Liver (tissue), 9 donors: Measurements from ENCODE around the gene CTDSP2. TPM values are rescaled to one million over a fixed set of nuclear protein-coding genes. Genes with fewer than 3 reads are reported as not detected.

ENCODE experiments used
- DNase-seq: peaks from one replicate; pipeline ENCODE4 v3.0.0-alpha.2; 2017; ENCODE audit warnings: low spot score
- H3K27ac ChIP-seq, 2 donors: one replicate each; pipeline ENCODE4 v1.7.0; 2013; ENCODE audit warnings: inconsistent platforms in 2 of 2, low read length in 2 of 2, control low read depth in 1 of 2, low read depth in 1 of 2, mild to moderate bottlenecking in 1 of 2
- H3K27me3 ChIP-seq, 4 donors: one replicate each; pipeline versions ENCODE4 v1.6.1 to v1.7.0; 2013; ENCODE audit warnings: low read length in 3 of 4, inconsistent platforms in 1 of 4, mild to moderate bottlenecking in 1 of 4, moderate library complexity in 1 of 4; ENCODE audit not compliant: control insufficient read depth in 4 of 4, insufficient read depth in 4 of 4
- H3K36me3 ChIP-seq, 4 donors: one replicate each; pipeline versions ENCODE4 v1.6.1 to v1.7.0; 2013; ENCODE audit warnings: low read length in 3 of 4, mild to moderate bottlenecking in 3 of 4, low read depth in 1 of 4, moderate library complexity in 1 of 4; ENCODE audit not compliant: control insufficient read depth in 4 of 4, insufficient read depth in 3 of 4
- H3K4me1 ChIP-seq, 4 donors: one replicate each; pipeline versions ENCODE4 v1.6.1 to v1.7.0; 2013; ENCODE audit warnings: low read length in 3 of 4, mild to moderate bottlenecking in 3 of 4, moderate library complexity in 1 of 4; ENCODE audit not compliant: control insufficient read depth in 4 of 4, insufficient read depth in 4 of 4
- H3K4me3 ChIP-seq, 3 donors: one replicate each; pipeline versions ENCODE4 v1.6.1 to v1.7.0; 2013; ENCODE audit warnings: low read length in 3 of 3, control low read depth in 1 of 3, low read depth in 1 of 3, mild to moderate bottlenecking in 1 of 3
- H3K9ac ChIP-seq, 2 donors: one replicate each; pipeline ENCODE4 v1.7.0; 2013; ENCODE audit warnings: low read length in 2 of 2, mild to moderate bottlenecking in 2 of 2, moderate library complexity in 2 of 2, control low read depth in 1 of 2, low read depth in 1 of 2
- H3K9me3 ChIP-seq, 4 donors: one replicate each; pipeline versions ENCODE4 v1.6.1 to v1.7.0; 2013; ENCODE audit warnings: low read length in 3 of 4; ENCODE audit not compliant: control insufficient read depth in 4 of 4
- CTCF ChIP-seq: fragments of 150-350 bp; IDR thresholded peaks from 2 replicates; pipeline ENCODE4 v1.5.1; 2017; ENCODE audit warnings: improper control_type of control experiment, low read depth, low read length; ENCODE audit not compliant: missing input control
- EGR1 ChIP-seq, 2 donors: IDR thresholded peaks; 2 replicates each; pipeline ENCODE4 v1.6.1; 2016 to 2018; ENCODE audit warnings: antibody characterized with exemption in 2 of 2, low read depth in 2 of 2
- FOXA2 ChIP-seq: IDR thresholded peaks from 2 replicates; pipeline ENCODE4 v1.6.1; 2016; ENCODE audit warnings: antibody characterized with exemption
- GABPA ChIP-seq, 2 donors: IDR thresholded peaks in 1 of 2; conservative IDR thresholded peaks in 1 of 2; 2 replicates each; pipeline ENCODE4 v1.6.1; 2016; ENCODE audit warnings: antibody characterized with exemption in 2 of 2, mild to moderate bottlenecking in 1 of 2, moderate library complexity in 1 of 2
- HNF4A ChIP-seq, 2 donors: conservative IDR thresholded peaks; 2 replicates each; pipeline ENCODE4 v1.6.1; 2016; ENCODE audit warnings: antibody characterized with exemption in 2 of 2, mild to moderate bottlenecking in 2 of 2
- HNF4G ChIP-seq: IDR thresholded peaks from 2 replicates; pipeline ENCODE4 v1.6.1; 2016; ENCODE audit warnings: antibody characterized with exemption
- JUND ChIP-seq, 2 donors: IDR thresholded peaks; 2 replicates each; pipeline ENCODE4 v1.6.1; 2016; ENCODE audit warnings: antibody characterized with exemption in 2 of 2
- MAX ChIP-seq: IDR thresholded peaks from 2 replicates; pipeline ENCODE4 v1.6.1; 2016; ENCODE audit warnings: antibody characterized with exemption
- NR2F2 ChIP-seq: IDR thresholded peaks from 2 replicates; pipeline ENCODE4 v1.6.1; 2016; ENCODE audit warnings: antibody characterized with exemption
- RAD21 ChIP-seq, 2 donors: IDR thresholded peaks; 2 replicates each; pipeline ENCODE4 v1.6.1; 2016; ENCODE audit warnings: antibody characterized with exemption in 2 of 2, mild to moderate bottlenecking in 2 of 2
- RXRA ChIP-seq, 2 donors: IDR thresholded peaks; 2 replicates each; pipeline ENCODE4 v1.6.1; 2017 to 2018; ENCODE audit warnings: antibody characterized with exemption in 2 of 2, mild to moderate bottlenecking in 1 of 2
- SP1 ChIP-seq: IDR thresholded peaks from 2 replicates; pipeline ENCODE4 v1.6.1; 2018; ENCODE audit warnings: antibody characterized with exemption, mild to moderate bottlenecking
- TAF1 ChIP-seq: conservative IDR thresholded peaks from 2 replicates; pipeline ENCODE4 v1.6.1; 2016; ENCODE audit warnings: antibody characterized with exemption, mild to moderate bottlenecking
- YY1 ChIP-seq: IDR thresholded peaks from 2 replicates; pipeline ENCODE4 v1.6.1; 2016; ENCODE audit warnings: antibody characterized with exemption, mild to moderate bottlenecking
- ZBTB33 ChIP-seq: IDR thresholded peaks from 2 replicates; pipeline ENCODE4 v1.6.1; 2016; ENCODE audit warnings: antibody characterized with exemption
- WGBS: extraction: QIAGEN DNeasy Blood & Tissue Kit; methylation state at CpG from one replicate; pipeline ENCODE4 v1.1.7; 2013; 5-methylcytosine and 5-hydroxymethylcytosine counted together
- polyA plus RNA-seq, 2 donors: library from polyadenylated mRNA; stranded (reverse) in 1 of 2; unstranded in 1 of 2; fragments of 200-250 nt in 1 of 2; fragments of >200 nt in 1 of 2; fragmentation: Nextera tagmentation in 1 of 2; extraction: Ambion mirVana in 1 of 2; gene quantifications; one replicate each; pipeline versions ENCODE4 v1.2.1 to v1.2.3, GENCODE V29; 2013 to 2015
- total RNA-seq, 2 donors: library from RNA; depleted of rRNA; stranded (reverse); fragments of >200 nt; gene quantifications; one replicate each; pipeline ENCODE4 v1.2.3, GENCODE V29; 2014
- donor health status: healthy.
- donor health status: healthy.
- donor health status: healthy.
- donor health status: healthy.
- donor health status: healthy.

CTDSP2 gene
- total RNA-seq (10 to 100 TPM; 38.6 to 60.9 TPM), polyA plus RNA-seq (10 to 100 TPM; 20.1 to 48.9 TPM)

GRCh38 chr12:57846577-57847319, at the start of gene CTDSP2:
CTDSP2 (minus strand) TSS chr12:57846729; CDS start chr12:57846435, 294 bp downstream.
- under 1% methylated on average over 58 of the region's 58 CpGs for WGBS
- peak within 1 kb of the TSS; percentile 98 to 99 for H3K27ac ChIP-seq
- H3K27me3 ChIP-seq = no peaks in the 10 kb centered on the region
- H3K9me3 ChIP-seq = no peaks in the 10 kb centered on the region
- DNase-seq = peak; percentile 99
- H3K36me3 ChIP-seq = no peaks in the 10 kb centered on the region
- peak within 1 kb of the TSS; percentile 75 to 97 (median 93) for H3K4me3 ChIP-seq
- H3K4me1 ChIP-seq = peaks cover 12 to 37% (median 30%) of the 10 kb centered on the region in 4 donors
- TF ChIP-seq MAX (peak; percentile 44), NR2F2 (no peak), SP1 (peak; percentile 61), YY1 (peak; percentile 59), EGR1 (IDR thresholded peaks at IDR 0.05; ENCODE audit: low read depth in 2 of 2) (peak in 1 of 2 donors; percentile 10), JUND (IDR thresholded peaks at IDR 0.05) (no peak), RAD21 (IDR thresholded peaks at IDR 0.05) (peak in 1 of 2 donors; percentile 5), HNF4G (no peak)
- peak within 1 kb of the TSS; percentile 73 to 92 for H3K9ac ChIP-seq

- no peaks in the 10 kb centered on the region for H3K9me3 ChIP-seq
- H3K4me1 ChIP-seq = peaks cover 0 to 19% (median 3%) of the 10 kb centered on the region in 4 donors
- peak overlapping the region; percentile 51 to 77 (median 64) for H3K4me3 ChIP-seq
- DNase-seq = no peak
- TF ChIP-seq SP1 (no peak), NR2F2 (no peak), GABPA (IDR thresholded peaks at IDR 0.05 in 1 of 2, conservative IDR thresholded peaks at IDR 0.05 in 1 of 2) (no peak), RXRA (IDR thresholded peaks at IDR 0.05) (no peak), JUND (IDR thresholded peaks at IDR 0.05) (no peak), YY1 (no peak), RAD21 (IDR thresholded peaks at IDR 0.05) (peak; percentile 22 to 33), TAF1 (no peak)
- no peaks in the 10 kb centered on the region for H3K36me3 ChIP-seq
- WGBS = 28% methylated on average over 6 of the region's 6 CpGs
- no peaks in the 10 kb centered on the region for H3K27me3 ChIP-seq
- peak overlapping the region; percentile 84 to 93 for H3K27ac ChIP-seq
- H3K9ac ChIP-seq = peak overlapping the region; percentile 58 to 74
Measured at GRCh38 chr12:57896115-57896433, 49.5 kb upstream of the CTDSP2 start.

GRCh38 chr12:57895389-57896114, 49.0 kb upstream of the CTDSP2 start:
- TF ChIP-seq RXRA (IDR thresholded peaks at IDR 0.05) = no peak
- no peak for TF ChIP-seq NR2F2
- TF ChIP-seq CTCF = no peak
- TF ChIP-seq FOXA2 = no peak
- TF ChIP-seq GABPA (IDR thresholded peaks at IDR 0.05 in 1 of 2, conservative IDR thresholded peaks at IDR 0.05 in 1 of 2) = no peak
- TF ChIP-seq RAD21 (IDR thresholded peaks at IDR 0.05) = no peak
- no peak for TF ChIP-seq HNF4G
- TF ChIP-seq TAF1 = no peak
- TF ChIP-seq JUND (IDR thresholded peaks at IDR 0.05) = no peak
- TF ChIP-seq YY1 = no peak
- no peak for TF ChIP-seq MAX
- no peak for TF ChIP-seq ZBTB33
- TF ChIP-seq HNF4A (conservative IDR thresholded peaks at IDR 0.05) = no peak
- Histone ChIP-seq H3K4me1 (peaks cover 0 to 19% (median 3%) of the 10 kb centered on the region in 4 donors), H3K27me3 (no peaks in the 10 kb centered on the region), H3K27ac (peak overlapping the region; percentile 84 to 93), H3K36me3 (no peaks in the 10 kb centered on the region), H3K9me3 (no peaks in the 10 kb centered on the region), H3K4me3 (no peak overlapping the region), H3K9ac (peak overlapping the region; percentile 58 to 74)
- DNase-seq = no peak
- WGBS = 86% methylated on average over 5 of the region's 5 CpGs
